Astrocyte (in vitro differentiated cells and primary cell): ENCODE measurements around the gene UQCRQ. TPM values are rescaled to one million over a fixed set of nuclear protein-coding genes. Genes with fewer than 3 reads are reported as not detected.
A peak's percentile ranks its signal among the peaks of the same experiment; 100 is the strongest.

Experiments used
- DNase-seq: peaks from one replicate; pipeline ENCODE4 v3.0.0-alpha.2; 2010; ENCODE audit warnings: low read depth
- FAIRE-seq: peaks from 2 replicates; lab custom pipeline; 2011; peaks lifted over from hg19 to GRCh38; lab: Jason Lieb, UNC
- H2AFZ ChIP-seq: 2 replicates; pipeline ENCODE4 v1.6.0; 2012; ENCODE audit warnings: low read depth, low read length, inconsistent platforms
- H3K27ac ChIP-seq: 2 replicates; pipeline ENCODE4 v1.5.1; 2011; ENCODE audit warnings: low read depth, low read length, inconsistent platforms
- H3K27me3 ChIP-seq: 2 replicates; pipeline ENCODE4 v1.6.0; 2011; ENCODE audit warnings: low read length, inconsistent platforms; ENCODE audit not compliant: insufficient read depth
- H3K36me3 ChIP-seq: 2 replicates; pipeline ENCODE4 v1.5.1; 2011; ENCODE audit warnings: low read length, inconsistent platforms; ENCODE audit not compliant: insufficient read depth
- H3K4me1 ChIP-seq: 2 replicates; pipeline ENCODE4 v1.5.1; 2011; ENCODE audit warnings: low read length, inconsistent platforms; ENCODE audit not compliant: insufficient read depth
- H3K4me2 ChIP-seq: 2 replicates; pipeline ENCODE4 v1.6.0; 2012; ENCODE audit warnings: low read length, inconsistent platforms
- H3K4me3 ChIP-seq: 2 replicates; pipeline ENCODE4 v1.5.1; 2011; ENCODE audit warnings: low read depth, mild to moderate bottlenecking, low read length, inconsistent platforms; ENCODE audit not compliant: insufficient read depth
- H3K79me2 ChIP-seq: 2 replicates; pipeline ENCODE4 v1.6.0; 2012; ENCODE audit warnings: mild to moderate bottlenecking, low read length, inconsistent platforms; ENCODE audit not compliant: insufficient read depth
- H3K9ac ChIP-seq: 2 replicates; pipeline ENCODE4 v1.6.0; 2012; ENCODE audit warnings: mild to moderate bottlenecking, low read length, inconsistent platforms
- H3K9me3 ChIP-seq: 2 replicates; pipeline ENCODE4 v1.5.1; 2012; ENCODE audit warnings: low read depth, mild to moderate bottlenecking, low read length, inconsistent platforms; ENCODE audit not compliant: insufficient read depth
- H4K20me1 ChIP-seq: 2 replicates; pipeline ENCODE4 v1.6.0; 2012; ENCODE audit warnings: low read length, inconsistent platforms; ENCODE audit not compliant: insufficient read depth
- H3K27ac Mint-ChIP-seq: one replicate; pipeline ENCODE4 v1.8.0; 2021; ENCODE audit warnings: mild to moderate bottlenecking, mixed read lengths; ENCODE audit not compliant: unreplicated experiment
- H3K27me3 Mint-ChIP-seq: one replicate; pipeline ENCODE4 v1.8.0; 2021; ENCODE audit warnings: low read depth, mixed read lengths; ENCODE audit not compliant: unreplicated experiment
- H3K36me3 Mint-ChIP-seq: one replicate; pipeline ENCODE4 v1.8.0; 2021; ENCODE audit warnings: low read depth, mixed read lengths; ENCODE audit not compliant: unreplicated experiment
- H3K4me1 Mint-ChIP-seq: one replicate; pipeline ENCODE4 v1.8.0; 2021; ENCODE audit warnings: low read depth, mixed read lengths; ENCODE audit not compliant: unreplicated experiment
- H3K4me3 Mint-ChIP-seq: one replicate; pipeline ENCODE4 v1.8.0; 2021; ENCODE audit warnings: mild to moderate bottlenecking, moderate library complexity, mixed read lengths; ENCODE audit not compliant: unreplicated experiment
- H3K9me3 Mint-ChIP-seq: one replicate; pipeline ENCODE4 v1.8.0; 2021; ENCODE audit warnings: mild to moderate bottlenecking, mixed read lengths; ENCODE audit not compliant: unreplicated experiment
- EZH2 ChIP-seq: IDR thresholded peaks from 2 replicates; pipeline ENCODE4 v1.6.1; 2012; ENCODE audit warnings: mild to moderate bottlenecking, low read length, inconsistent platforms; ENCODE audit not compliant: insufficient read depth
- total RNA-seq: library from RNA; stranded (reverse); gene quantifications from 2 replicates; pipeline ENCODE4 v1.2.1, GENCODE V29; 2021
- TF ChIP-seq, protein P1 (sequence below): IDR thresholded peaks from 2 replicates; pipeline ENCODE4 v1.5.1; 2011; ENCODE audit warnings: low read depth, mild to moderate bottlenecking, inconsistent platforms, low read length, moderate library complexity; ENCODE audit not compliant: insufficient read depth

The UQCRQ gene
- total RNA-seq, 1 donor from 2014 or later = 382 TPM

- no peaks in the 10 kb centered on the region for H3K4me1 ChIP-seq
- FAIRE-seq (no peak), DNase-seq (peak; percentile 28)
- H3K27ac ChIP-seq = no peak within 1 kb of the TSS
- peak within 1 kb of the TSS; percentile 79 for H3K9ac ChIP-seq
- Mint-ChIP-seq H3K9me3 (no peaks in the 10 kb centered on the region), H3K4me3 (peak within 1 kb of the TSS; percentile 86), H3K27me3 (peaks cover 45% of the 10 kb centered on the region), H3K4me1 (no peaks in the 10 kb centered on the region), H3K36me3 (peaks cover 9% of the 10 kb centered on the region), H3K27ac (peak within 1 kb of the TSS; percentile 47)
- H3K27me3 ChIP-seq = no peaks in the 10 kb centered on the region
- H3K4me2 ChIP-seq = peak within 1 kb of the TSS; percentile 82
- no peaks in the 10 kb centered on the region for H3K79me2 ChIP-seq
- peaks cover 14% of the 10 kb centered on the region for H4K20me1 ChIP-seq
- no peaks in the 10 kb centered on the region for H3K9me3 ChIP-seq
- peak within 1 kb of the TSS; percentile 92 for H2AFZ ChIP-seq
- no peaks in the 10 kb centered on the region for H3K36me3 ChIP-seq
- no peak for TF ChIP-seq EZH2
- TF ChIP-seq, protein P1, sequence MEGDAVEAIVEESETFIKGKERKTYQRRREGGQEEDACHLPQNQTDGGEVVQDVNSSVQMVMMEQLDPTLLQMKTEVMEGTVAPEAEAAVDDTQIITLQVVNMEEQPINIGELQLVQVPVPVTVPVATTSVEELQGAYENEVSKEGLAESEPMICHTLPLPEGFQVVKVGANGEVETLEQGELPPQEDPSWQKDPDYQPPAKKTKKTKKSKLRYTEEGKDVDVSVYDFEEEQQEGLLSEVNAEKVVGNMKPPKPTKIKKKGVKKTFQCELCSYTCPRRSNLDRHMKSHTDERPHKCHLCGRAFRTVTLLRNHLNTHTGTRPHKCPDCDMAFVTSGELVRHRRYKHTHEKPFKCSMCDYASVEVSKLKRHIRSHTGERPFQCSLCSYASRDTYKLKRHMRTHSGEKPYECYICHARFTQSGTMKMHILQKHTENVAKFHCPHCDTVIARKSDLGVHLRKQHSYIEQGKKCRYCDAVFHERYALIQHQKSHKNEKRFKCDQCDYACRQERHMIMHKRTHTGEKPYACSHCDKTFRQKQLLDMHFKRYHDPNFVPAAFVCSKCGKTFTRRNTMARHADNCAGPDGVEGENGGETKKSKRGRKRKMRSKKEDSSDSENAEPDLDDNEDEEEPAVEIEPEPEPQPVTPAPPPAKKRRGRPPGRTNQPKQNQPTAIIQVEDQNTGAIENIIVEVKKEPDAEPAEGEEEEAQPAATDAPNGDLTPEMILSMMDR = no peak
- peak within 1 kb of the TSS; percentile 66 for H3K4me3 ChIP-seq
These were observed 35.9 kb upstream of the UQCRQ start, which contains the start of gene SHROOM1 for GRCh38 chr5:132830436-132831094. SHROOM1 (minus strand) TSS chr5:132830647; CDS start chr5:132826140, 4,507 bp downstream.

- no peaks in the 10 kb centered on the region for H3K9me3 ChIP-seq
- peak overlapping the region; percentile 92 for H2AFZ ChIP-seq
- no peak overlapping the region for H3K4me3 ChIP-seq
- H3K4me1 Mint-ChIP-seq = no peaks in the 10 kb centered on the region
- H3K27me3 Mint-ChIP-seq = peaks cover 43% of the 10 kb centered on the region
- peak overlapping the region; percentile 47 for H3K27ac Mint-ChIP-seq
- H3K4me3 Mint-ChIP-seq = peak overlapping the region; percentile 76
- no peaks in the 10 kb centered on the region for H3K36me3 ChIP-seq
- FAIRE-seq (no peak), DNase-seq (no peak)
- TF ChIP-seq, protein P1 = no peak
- TF ChIP-seq EZH2 = no peak
- peaks cover 12% of the 10 kb centered on the region for H4K20me1 ChIP-seq
- H3K79me2 ChIP-seq = no peaks in the 10 kb centered on the region
- H3K4me2 ChIP-seq = peak overlapping the region; percentile 82
- peaks cover 9% of the 10 kb centered on the region for H3K36me3 Mint-ChIP-seq
- no peak overlapping the region for H3K27ac ChIP-seq
- no peaks in the 10 kb centered on the region for H3K4me1 ChIP-seq
- H3K9ac ChIP-seq = peak overlapping the region; percentile 79
- no peaks in the 10 kb centered on the region for H3K9me3 Mint-ChIP-seq
- no peaks in the 10 kb centered on the region for H3K27me3 ChIP-seq
These were observed 35.2 kb upstream of the UQCRQ start for GRCh38 chr5:132831095-132831860.
